ENCODE measurements around the gene RETREG3.

GRCh38 chr17:42547698-42548069 lies 61.5 kb downstream of the RETREG3 start:
- TF ChIP-seq POLR2A (IDR thresholded peaks at IDR 0.05) (peak in 1 of 4 donors; percentile 16), CTCF (IDR thresholded peaks at IDR 0.05) (no peak), POLR2AphosphoS5 (IDR thresholded peaks at IDR 0.05) (no peak)

All from upper lobe of left lung (tissue), 4 donors.